ENCODE measurements around the gene SERP1.
A peak's percentile ranks its signal among the peaks of the same experiment; 100 is the strongest.
"Not testable (repeated sequence)": the region's sequence is repeated elsewhere in the genome, so short reads cannot be mapped to it uniquely, and the experiment has no call there.

SERP1 gene

GRCh38 chr3:150543128-150543527, 3.2 kb downstream of the SERP1 start:
- no peak for DNase-seq (ENCODE audit: low read depth, low spot score)
- no peak overlapping the region for H3K4me3 ChIP-seq (ENCODE audit: low read length)

DNA sequence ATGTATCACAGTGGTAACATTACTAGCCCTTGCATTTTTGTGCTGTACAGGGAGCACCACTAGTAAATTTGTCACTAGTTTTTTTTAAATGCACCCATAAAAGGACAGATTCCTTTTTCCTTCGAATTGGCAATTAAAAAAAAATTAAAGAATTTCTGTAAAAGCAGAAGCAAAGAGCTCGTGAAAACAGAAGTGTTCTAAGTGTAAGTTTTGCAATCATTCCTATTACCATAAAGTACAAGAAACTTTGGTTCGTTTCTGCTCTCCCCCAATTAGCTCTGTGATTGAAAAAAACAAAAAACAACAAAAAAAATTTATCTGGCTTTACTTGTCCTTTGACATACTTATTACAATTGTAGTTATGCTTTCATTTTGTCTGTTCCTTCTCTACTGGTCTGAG, 5.3 kb downstream of the SERP1 start:
- no peak overlapping the region for H3K4me3 ChIP-seq (ENCODE audit: low read length)
- no peak for DNase-seq (ENCODE audit: low read depth, low spot score)

GRCh38 chr3:150540297-150540696, 6.0 kb downstream of the SERP1 start:
- DNase-seq (ENCODE audit: low read depth, low spot score), result no peak

DNA sequence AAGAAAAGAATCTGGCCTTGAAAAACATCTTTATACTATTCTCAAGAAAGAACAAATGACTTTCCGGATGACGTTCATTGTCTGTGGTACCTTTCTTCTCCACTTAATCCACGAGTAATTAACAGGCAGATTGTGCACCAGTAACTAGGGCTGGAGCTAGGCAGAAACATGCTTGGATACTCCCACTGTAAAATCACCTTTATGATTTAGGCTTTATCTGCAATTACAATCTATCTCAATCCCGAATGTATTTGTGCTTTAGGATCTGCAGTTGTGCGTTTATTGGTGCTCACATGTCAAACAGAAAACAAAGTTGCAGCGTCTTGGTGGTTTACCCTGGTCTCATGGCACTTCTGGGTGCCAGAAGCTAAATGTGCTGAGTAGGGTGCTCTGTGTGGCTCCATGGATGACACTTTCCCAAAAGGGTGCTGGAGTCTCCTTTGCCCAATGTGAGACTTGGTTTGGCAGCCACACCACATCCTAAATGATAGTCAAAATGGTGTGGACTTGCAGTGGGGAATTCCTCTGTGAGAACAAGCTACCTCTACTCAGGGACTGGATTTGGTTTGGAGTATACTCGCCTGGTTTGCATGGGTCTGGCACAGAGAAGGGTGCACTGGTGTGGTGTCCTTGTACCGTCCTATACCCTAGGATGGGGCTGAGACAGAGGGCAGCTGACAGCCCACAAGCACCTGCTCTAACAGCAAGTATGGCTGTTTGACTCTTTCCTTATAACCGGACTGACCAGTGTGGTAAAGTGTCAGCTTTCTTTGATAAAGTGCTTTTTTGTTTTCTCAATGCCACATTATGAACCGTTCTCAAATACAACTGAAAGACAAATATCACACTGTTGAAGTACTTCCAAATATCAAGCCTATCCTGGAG, 7.7 kb downstream of the SERP1 start:
- DNase-seq (ENCODE audit: low read depth, low spot score), result no peak

More at GRCh38 chr3:150540297-150540696, 6.0 kb downstream of the SERP1 start:
- H3K4me3 ChIP-seq (ENCODE audit: low read length), result no peak overlapping the region

DNA sequence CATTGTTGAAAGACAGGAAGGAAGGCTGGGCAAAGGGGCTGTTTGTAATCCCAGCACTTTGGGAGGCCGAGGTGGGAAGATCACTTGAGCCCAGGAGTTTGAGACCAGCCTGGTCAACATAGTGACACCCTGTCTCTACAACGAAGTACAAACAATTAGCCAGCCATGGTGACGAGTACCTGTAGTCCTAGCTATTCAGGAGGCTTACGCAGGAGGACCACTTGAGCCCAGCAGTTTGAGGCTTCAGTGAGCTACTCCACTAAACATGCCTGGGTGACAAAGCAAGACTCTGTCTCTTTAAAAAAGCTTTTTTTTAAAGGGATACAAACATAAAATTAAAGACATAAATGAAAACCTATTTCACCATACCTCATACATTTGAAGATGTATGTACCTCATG, 11.1 kb downstream of the SERP1 start:
- no peak for DNase-seq (ENCODE audit: low read depth, low spot score)
- no peak overlapping the region for H3K4me3 ChIP-seq (ENCODE audit: low read length)

More for the DNA sequence above, 7.7 kb downstream of the SERP1 start:
- no peak overlapping the region for H3K4me3 ChIP-seq (ENCODE audit: low read length)

- no peak overlapping the region for H3K4me3 ChIP-seq (ENCODE audit: low read length)
- no peak for DNase-seq (ENCODE audit: low read depth, low spot score)
Observed at GRCh38 chr3:150531775-150532174, 14.5 kb downstream of the SERP1 start.

DNA sequence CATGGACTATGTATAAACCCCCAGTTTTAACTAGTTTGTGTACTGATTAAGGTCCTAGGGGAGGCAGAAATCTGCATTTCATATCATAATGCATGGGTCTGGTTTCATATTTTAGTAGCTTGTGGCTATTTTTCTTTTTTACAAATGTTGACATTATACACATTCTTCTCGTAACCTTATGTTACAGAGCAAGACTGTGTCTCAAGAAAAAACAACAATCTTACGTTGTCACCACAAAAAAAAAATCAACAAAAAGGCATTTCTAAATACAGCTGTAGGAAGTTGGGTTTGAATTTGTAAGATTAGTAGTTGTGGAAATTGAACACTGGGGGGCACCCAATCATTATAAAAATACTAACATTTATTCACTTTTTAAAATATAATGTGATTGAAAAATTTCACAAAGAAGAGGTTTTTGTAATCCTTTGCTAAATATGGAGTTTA, 17.9 kb downstream of the SERP1 start:
- H3K4me3 ChIP-seq (ENCODE audit: low read length), result no peak overlapping the region
- peak; percentile 27 for DNase-seq (ENCODE audit: low read depth, low spot score)

GRCh38 chr3:150527464-150528255, 18.6 kb downstream of the SERP1 start:
- H3K4me3 ChIP-seq (ENCODE audit: low read length), result no peak overlapping the region
- no peak for DNase-seq (ENCODE audit: low read depth, low spot score)

- H3K4me3 ChIP-seq (ENCODE audit: low read length), result no peak overlapping the region
Observed at GRCh38 chr3:150523538-150523937, 22.8 kb downstream of the SERP1 start.

GRCh38 chr3:150521463-150521862, 24.8 kb downstream of the SERP1 start:
- no peak for DNase-seq (ENCODE audit: low read depth, low spot score)
- H3K4me3 ChIP-seq (ENCODE audit: low read length), result no peak overlapping the region

More at GRCh38 chr3:150523538-150523937, 22.8 kb downstream of the SERP1 start:
- no peak for DNase-seq (ENCODE audit: low read depth, low spot score)

DNA sequence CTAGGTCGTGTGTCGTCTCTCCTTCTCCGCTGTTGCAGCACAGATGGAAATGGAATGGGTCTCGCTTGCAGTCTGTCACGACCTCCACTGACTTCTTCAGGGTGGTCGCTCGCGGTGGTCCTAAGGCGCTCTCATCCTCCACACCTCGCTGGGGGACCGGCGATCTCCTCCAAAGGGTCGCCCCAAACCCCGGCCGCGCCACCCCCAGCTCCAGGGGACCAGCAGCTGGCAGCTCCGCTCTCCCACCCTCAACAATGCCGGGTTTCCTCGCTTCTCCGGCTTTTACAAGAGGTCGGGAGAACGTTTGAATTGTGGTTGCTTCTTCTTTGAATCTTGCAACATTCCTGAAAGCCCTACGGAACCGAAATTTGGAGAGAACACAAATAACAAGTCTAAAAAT, 25.9 kb downstream of the SERP1 start:
- no peak overlapping the region for H3K4me3 ChIP-seq (ENCODE audit: low read length)
- DNase-seq (ENCODE audit: low read depth, low spot score), result no peak

- DNase-seq (ENCODE audit: low read depth, low spot score), result no peak
- no peak overlapping the region for H3K4me3 ChIP-seq (ENCODE audit: low read length)
Observed at GRCh38 chr3:150519026-150519425, 27.3 kb downstream of the SERP1 start.

DNA sequence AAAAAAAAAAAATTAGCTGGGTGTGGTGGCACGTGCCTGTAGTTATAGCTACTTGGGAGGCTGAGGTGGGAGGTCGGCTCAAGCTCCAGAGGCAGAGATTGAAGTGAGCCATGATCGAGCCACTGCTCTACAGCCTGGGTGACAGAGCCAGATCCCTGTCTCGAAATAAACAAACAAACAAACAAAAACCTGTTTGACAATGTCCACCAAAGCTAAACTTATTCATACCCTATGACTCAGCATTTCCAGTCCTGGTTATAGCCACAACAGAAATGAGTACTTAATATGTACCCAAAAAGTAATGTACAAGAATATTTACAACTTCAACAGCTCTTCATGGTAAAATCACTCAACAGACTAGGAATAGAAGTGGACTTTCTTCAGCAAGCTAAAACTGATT, 31.1 kb downstream of the SERP1 start:
- DNase-seq (ENCODE audit: low read depth, low spot score), result no peak
- H3K4me3 ChIP-seq (ENCODE audit: low read length), result no peak overlapping the region

DNA sequence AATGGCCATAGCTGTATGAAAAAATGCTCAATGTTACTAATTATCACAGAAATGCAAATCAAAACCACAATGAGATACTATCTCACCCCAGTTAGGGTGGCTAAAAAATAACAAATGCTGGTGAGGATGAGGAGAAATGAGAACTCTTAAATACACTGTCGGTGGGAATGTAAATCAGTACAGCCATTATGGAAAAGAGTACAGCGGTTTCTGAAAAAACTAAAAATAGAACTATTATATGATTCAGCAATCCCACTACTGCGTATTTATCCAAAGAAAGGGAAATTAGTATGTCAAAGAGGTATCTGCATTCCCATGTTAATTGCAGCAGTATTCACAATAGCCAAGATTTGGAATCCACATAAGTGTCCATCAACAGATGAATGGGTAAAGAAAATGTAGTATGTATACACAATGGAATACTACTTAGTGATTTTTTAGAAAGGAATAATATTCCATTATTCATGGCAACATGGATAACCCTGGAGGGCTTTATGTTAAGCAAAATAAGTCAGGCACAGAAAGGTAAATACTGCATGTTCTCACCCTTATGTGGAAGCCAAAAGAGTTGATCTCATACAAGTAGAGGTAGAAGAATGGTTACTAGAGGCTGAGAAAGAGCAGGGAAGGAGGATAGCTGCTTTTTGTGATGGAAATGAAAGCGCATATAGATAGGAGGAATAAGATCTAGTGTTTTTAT, 35.0 kb downstream of the SERP1 start:
- no peak for DNase-seq (ENCODE audit: low read depth, low spot score)
- H3K4me3 ChIP-seq (ENCODE audit: low read length), result no peak overlapping the region

DNA sequence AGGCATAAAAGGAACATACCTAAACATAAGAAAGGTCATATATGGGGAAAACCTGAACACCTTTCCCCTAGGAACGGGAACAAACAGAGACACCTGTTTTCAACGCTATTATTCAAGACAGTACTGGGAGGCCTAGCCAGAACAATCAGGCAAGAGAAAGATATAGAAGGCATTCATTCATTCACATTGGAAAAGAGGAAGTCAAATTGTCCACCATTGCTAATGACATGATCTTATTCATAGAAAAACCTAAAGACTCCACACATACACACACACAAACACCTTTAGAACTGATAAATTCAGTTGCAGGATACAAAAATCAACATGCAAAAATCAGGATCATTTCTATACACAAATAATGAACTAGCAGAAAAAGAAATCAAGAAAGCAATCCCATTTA, 36.5 kb downstream of the SERP1 start:
- DNase-seq (ENCODE audit: low read depth, low spot score), result no peak
- H3K4me3 ChIP-seq (ENCODE audit: low read length), result no peak overlapping the region

DNA sequence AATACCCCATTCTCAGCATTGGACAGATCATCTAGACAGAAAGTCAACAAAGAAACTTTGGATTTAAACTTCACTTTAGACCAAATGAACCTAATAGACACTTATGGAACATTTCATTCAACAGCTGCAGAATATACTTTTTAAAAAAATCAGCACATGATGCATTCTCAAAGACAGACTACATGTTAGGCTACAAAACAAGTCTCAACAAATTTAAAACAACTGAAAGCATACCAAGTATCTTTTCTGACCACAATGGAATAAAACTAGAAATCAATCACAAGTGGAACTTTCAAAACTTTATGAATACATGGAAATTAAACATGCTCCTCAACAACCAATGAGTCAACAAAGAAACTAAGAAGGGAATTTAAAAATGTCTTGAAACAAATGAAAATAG, 37.9 kb downstream of the SERP1 start:
- no peak for DNase-seq (ENCODE audit: low read depth, low spot score)
- H3K4me3 ChIP-seq (ENCODE audit: low read length), result no peak overlapping the region

DNA sequence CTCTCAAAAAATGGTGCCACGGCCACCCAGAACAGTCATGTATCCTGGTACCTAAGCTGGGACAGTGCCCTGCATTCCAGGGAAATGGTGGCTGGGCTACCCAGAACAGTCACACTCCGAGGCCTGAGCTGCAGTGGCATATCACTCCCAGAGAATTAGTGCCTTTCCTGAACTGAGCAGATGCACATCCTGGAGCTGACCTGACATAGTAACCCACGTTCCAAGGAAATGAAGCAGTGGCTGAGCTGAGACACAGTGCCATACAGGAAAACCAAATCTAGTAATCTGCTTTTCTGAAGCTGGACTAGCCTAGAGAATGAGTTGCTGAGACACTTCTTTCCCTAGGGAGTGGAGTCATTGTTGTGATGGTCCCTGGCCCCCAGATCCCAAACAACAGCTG, 41.8 kb downstream of the SERP1 start:
- DNase-seq (ENCODE audit: low read depth, low spot score), result no peak
- no peak overlapping the region for H3K4me3 ChIP-seq (ENCODE audit: low read length)

GRCh38 chr3:150503402-150504099, 42.7 kb downstream of the SERP1 start:
- DNase-seq (ENCODE audit: low read depth, low spot score), result no peak
- no peak overlapping the region for H3K4me3 ChIP-seq (ENCODE audit: low read length)

- H3K4me3 ChIP-seq (ENCODE audit: low read length); DNase-seq (ENCODE audit: low read depth, low spot score): not testable (repeated sequence)
Observed at GRCh38 chr3:150500960-150501359, 45.3 kb downstream of the SERP1 start.
